Upper lobe of left lung (tissue), 6 donors: Measurements from ENCODE around the gene R3HDM1. TPM values are rescaled to one million over a fixed set of nuclear protein-coding genes. Genes with fewer than 3 reads are reported as not detected.

Experiments
- ATAC-seq, 2 donors: fragments of 200-7000 bp; cut with Tn5 transposase; one replicate each; pipeline ENCODE4 v1.9.1; 2022; ENCODE audit warnings: mild to moderate bottlenecking in 2 of 2, moderate library complexity in 2 of 2; ENCODE audit not compliant: low FRiP score in 2 of 2
- DNase-seq, 2 donors: peaks; one replicate each; pipeline ENCODE4 v3.0.0-alpha.2; 2019 to 2020
- H3K27ac ChIP-seq, 4 donors: fragments of 200-600 bp; sonication (generic); one replicate each; pipeline ENCODE4 v1.5.1; 2016 to 2019
- H3K27me3 ChIP-seq, 4 donors: fragments of 200-600 bp; sonication (generic); one replicate each; pipeline ENCODE4 v1.5.1; 2017 to 2019
- H3K36me3 ChIP-seq, 4 donors: fragments of 200-600 bp; sonication (generic); one replicate each; pipeline ENCODE4 v1.5.1; 2016 to 2019
- H3K4me1 ChIP-seq, 4 donors: fragments of 200-600 bp; sonication (generic); one replicate each; pipeline ENCODE4 v1.5.1; 2018 to 2019
- H3K4me3 ChIP-seq, 4 donors: fragments of 200-600 bp; sonication (generic); one replicate each; pipeline ENCODE4 v1.5.1; 2017 to 2019; ENCODE audit warnings: mild to moderate bottlenecking in 2 of 4, moderate library complexity in 1 of 4
- H3K9me3 ChIP-seq, 4 donors: fragments of 200-600 bp; sonication (generic); one replicate each; pipeline ENCODE4 v1.5.1; 2018 to 2019
- CTCF ChIP-seq, 6 experiments: fragments of 450-650 bp in 4 of 6; fragments of 200-600 bp in 2 of 6; sonication (generic) in 2 of 6; IDR thresholded peaks; one replicate each; pipeline ENCODE4 v1.5.1; 2016 to 2019; ENCODE audit warnings: antibody characterized with exemption in 6 of 6
- EP300 ChIP-seq, 4 donors: sonication (generic); formaldehyde crosslinking; IDR thresholded peaks; one replicate each; pipeline ENCODE4 v1.5.1; 2017; ENCODE audit warnings: antibody characterized with exemption in 4 of 4, control low read depth in 2 of 4
- POLR2A ChIP-seq, 4 donors: fragments of 450-650 bp; IDR thresholded peaks; one replicate each; pipeline ENCODE4 v1.5.1; 2016 to 2017; ENCODE audit warnings: antibody characterized with exemption in 4 of 4, mild to moderate bottlenecking in 2 of 4
- POLR2AphosphoS5 ChIP-seq, 2 donors: sonication (generic); formaldehyde crosslinking; IDR thresholded peaks; one replicate each; pipeline ENCODE4 v1.5.1; 2017; ENCODE audit warnings: antibody characterized with exemption in 2 of 2
- WGBS, 2 donors: methylation state at CpG; one replicate each; pipeline ENCODE4 v1.1.5; 2017 to 2018; 5-methylcytosine and 5-hydroxymethylcytosine counted together
- total RNA-seq, 6 donors: library from RNA; depleted of rRNA in 4 of 6; stranded (reverse); fragments of >200 nt in 4 of 6; gene quantifications; one replicate each; pipeline versions ENCODE4 v1.1.0 to v1.2.1, GENCODE V29; 2016 to 2021
- donor health status: DM: no; HTN: no; CAD: no; lungs with moderate emphysema.
- donor health status: DM: no; HTN: yes; CAD: no; lungs with severe emphysema.

The R3HDM1 gene
- total RNA-seq, 6 donors from 2014 or later: 9.0 to 43.0 (median 16.2) TPM

- DNase-seq: peak in 1 of 2 donors; percentile 28
Measured at GRCh38 chr2:135744760-135745314, 213.6 kb downstream of the R3HDM1 start.

GRCh38 chr2:135745545-135745944 lies 214.3 kb downstream of the R3HDM1 start:
- TF ChIP-seq CTCF (IDR thresholded peaks at IDR 0.05): no peak
- no peak for TF ChIP-seq EP300 (IDR thresholded peaks at IDR 0.05)
- no peak for TF ChIP-seq POLR2AphosphoS5 (IDR thresholded peaks at IDR 0.05)
- TF ChIP-seq POLR2A (IDR thresholded peaks at IDR 0.05): no peak
- Histone ChIP-seq H3K4me1 (peaks cover 24 to 32% (median 27%) of the 10 kb centered on the region in 4 donors), H3K27me3 (no peaks in the 10 kb centered on the region), H3K9me3 (no peaks in the 10 kb centered on the region), H3K4me3 (no peak overlapping the region), H3K36me3 (peaks cover 6 to 38% (median 11%) of the 10 kb centered on the region in 4 donors), H3K27ac (no peak overlapping the region)
- DNase-seq (no peak), ATAC-seq (no peak)
- 89 to 91% methylated on average over 3 to 4 of the region's 4 CpGs for WGBS, 2 donors

More at GRCh38 chr2:135744760-135745314, 213.6 kb downstream of the R3HDM1 start:
- no peaks in the 10 kb centered on the region for H3K9me3 ChIP-seq
- 87 to 88% methylated on average over 5 of the region's 5 CpGs for WGBS, 2 donors
- H3K4me1 ChIP-seq: peaks cover 24 to 32% (median 27%) of the 10 kb centered on the region in 4 donors
- H3K27me3 ChIP-seq: no peaks in the 10 kb centered on the region
- H3K4me3 ChIP-seq: no peak overlapping the region
- TF ChIP-seq POLR2AphosphoS5 (IDR thresholded peaks at IDR 0.05) (no peak), CTCF (IDR thresholded peaks at IDR 0.05) (no peak), EP300 (IDR thresholded peaks at IDR 0.05) (no peak), POLR2A (IDR thresholded peaks at IDR 0.05) (no peak)
- peaks cover 6 to 31% (median 10%) of the 10 kb centered on the region in 4 donors for H3K36me3 ChIP-seq
- ATAC-seq: no peak
- H3K27ac ChIP-seq: peak overlapping the region in 1 of 4 donors; percentile 11

DNA sequence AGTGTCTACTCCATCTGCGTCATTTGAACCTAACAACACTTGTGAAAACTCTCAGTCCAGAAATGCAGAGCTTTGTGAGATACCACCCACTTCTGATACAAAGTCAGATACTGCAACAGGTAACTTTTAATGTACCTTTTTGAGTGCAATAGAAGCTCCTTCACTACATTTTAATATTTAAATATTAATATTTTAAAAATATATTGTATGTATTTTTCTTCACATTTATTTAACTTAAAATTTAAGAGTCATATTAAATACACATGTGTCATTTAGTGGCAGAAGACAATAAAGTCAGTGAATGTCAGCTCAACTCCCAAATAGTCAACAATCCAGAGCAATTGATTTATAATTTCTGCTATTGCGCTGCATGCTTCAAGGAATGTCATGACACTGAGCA lies 224.3 kb downstream of the R3HDM1 start:
- no peak overlapping the region for H3K4me3 ChIP-seq
- no peak for DNase-seq
- H3K36me3 ChIP-seq: peaks cover 20 to 96% (median 62%) of the 10 kb centered on the region in 4 donors
- no peak for ATAC-seq
- TF ChIP-seq POLR2AphosphoS5 (IDR thresholded peaks at IDR 0.05) (no peak), EP300 (IDR thresholded peaks at IDR 0.05) (no peak), POLR2A (IDR thresholded peaks at IDR 0.05) (no peak), CTCF (IDR thresholded peaks at IDR 0.05) (no peak)
- H3K4me1 ChIP-seq: no peaks in the 10 kb centered on the region
- H3K27me3 ChIP-seq: no peaks in the 10 kb centered on the region
- no peak overlapping the region for H3K27ac ChIP-seq
- peaks cover 2 to 10% (median 9%) of the 10 kb centered on the region in 4 donors for H3K9me3 ChIP-seq
- 97 to 99% methylated on average over 2 of the region's 2 CpGs for WGBS, 2 donors

DNA sequence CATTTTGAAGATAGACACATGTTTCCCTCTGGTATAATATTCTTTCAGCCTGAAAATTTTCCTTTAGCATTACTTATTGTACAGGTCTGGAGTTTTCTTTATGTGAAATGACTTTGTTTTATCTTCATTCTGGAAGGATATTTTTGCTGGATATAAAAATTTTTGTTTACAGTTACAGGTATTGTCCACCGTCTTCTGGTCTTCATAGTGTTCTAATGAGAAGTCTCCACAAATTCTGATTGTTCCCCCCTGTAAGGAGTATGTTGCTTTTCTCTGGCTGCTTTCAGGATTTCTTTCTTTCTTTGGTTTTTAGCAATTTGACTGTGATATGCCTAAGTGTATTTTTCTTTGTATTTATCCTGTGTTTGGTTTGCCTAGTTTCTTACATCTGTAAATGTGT lies 225.4 kb downstream of the R3HDM1 start:
- ATAC-seq: no peak
- H3K27ac ChIP-seq: no peak overlapping the region
- H3K4me1 ChIP-seq: no peaks in the 10 kb centered on the region
- DNase-seq: no peak
- H3K9me3 ChIP-seq: peaks cover 2 to 10% (median 9%) of the 10 kb centered on the region in 4 donors
- TF ChIP-seq EP300 (IDR thresholded peaks at IDR 0.05): no peak
- no peak for TF ChIP-seq POLR2A (IDR thresholded peaks at IDR 0.05)
- no peak for TF ChIP-seq POLR2AphosphoS5 (IDR thresholded peaks at IDR 0.05)
- no peak for TF ChIP-seq CTCF (IDR thresholded peaks at IDR 0.05)
- H3K4me3 ChIP-seq: no peak overlapping the region
- H3K36me3 ChIP-seq: peaks cover 20 to 99% (median 70%) of the 10 kb centered on the region in 4 donors
- 100% methylated on average over 1 of the region's 1 CpG for WGBS, 2 donors
- no peaks in the 10 kb centered on the region for H3K27me3 ChIP-seq

GRCh38 chr2:135762022-135762421 lies 230.7 kb downstream of the R3HDM1 start:
- Histone ChIP-seq H3K36me3 (peaks cover 13 to 99% (median 69%) of the 10 kb centered on the region in 4 donors), H3K4me3 (no peak overlapping the region), H3K27ac (no peak overlapping the region), H3K9me3 (peaks cover 0 to 5% (median under 1%) of the 10 kb centered on the region in 4 donors), H3K4me1 (no peaks in the 10 kb centered on the region), H3K27me3 (no peaks in the 10 kb centered on the region)
- no peak for TF ChIP-seq CTCF (IDR thresholded peaks at IDR 0.05)
- TF ChIP-seq POLR2A (IDR thresholded peaks at IDR 0.05): no peak
- TF ChIP-seq EP300 (IDR thresholded peaks at IDR 0.05): no peak
- no peak for TF ChIP-seq POLR2AphosphoS5 (IDR thresholded peaks at IDR 0.05)
- no peak for DNase-seq
- no peak for ATAC-seq
